Measurements from ENCODE around the gene ASTN2. TPM values are rescaled to one million over a fixed set of nuclear protein-coding genes. Genes with fewer than 3 reads are reported as not detected.

ASTN2 gene
- polyA plus RNA-seq, 4 donors: 3.0 to 15.2 (median 3.7) TPM

- H3K27me3 ChIP-seq (ENCODE audit: control insufficient read depth in 3 of 3, insufficient read depth in 3 of 3, low read length in 3 of 3): no peaks in the 10 kb centered on the region
- H3K36me3 ChIP-seq (ENCODE audit: control insufficient read depth in 3 of 3, insufficient read depth in 2 of 3, low read depth in 1 of 3, low read length in 3 of 3): no peaks in the 10 kb centered on the region
- FAIRE-seq (no peak), DNase-seq (no peak)
- peaks cover 0 to 6% (median 0%) of the 10 kb centered on the region in 3 donors for H3K4me1 ChIP-seq (ENCODE audit: control insufficient read depth in 3 of 3, insufficient read depth in 2 of 3, low read depth in 1 of 3, low read length in 2 of 3)
- 31 to 58% (median 31%) methylated on average over 1 of the region's 1 CpG for WGBS, 3 donors
- H3K4me3 ChIP-seq (ENCODE audit: low read depth in 1 of 3, low read length in 3 of 3): no peak overlapping the region
- no peaks in the 10 kb centered on the region for H3K9me3 ChIP-seq (ENCODE audit: control insufficient read depth in 2 of 2, insufficient read depth in 1 of 2, low read depth in 1 of 2, low read length in 1 of 2)
- H3K27ac ChIP-seq (ENCODE audit: low read depth in 1 of 3, low read length in 2 of 3): no peak overlapping the region
Measured at GRCh38 chr9:116496167-116496566, 918.7 kb downstream of the ASTN2 start.

GRCh38 chr9:116495725-116496124, 919.1 kb downstream of the ASTN2 start:
- FAIRE-seq (no peak), DNase-seq (no peak)
- H3K36me3 ChIP-seq (ENCODE audit: control insufficient read depth in 3 of 3, insufficient read depth in 2 of 3, low read depth in 1 of 3, low read length in 3 of 3): no peaks in the 10 kb centered on the region
- 77 to 86% (median 85%) methylated on average over 6 of the region's 6 CpGs for WGBS, 3 donors
- peaks cover 0 to 6% (median 0%) of the 10 kb centered on the region in 3 donors for H3K4me1 ChIP-seq (ENCODE audit: control insufficient read depth in 3 of 3, insufficient read depth in 2 of 3, low read depth in 1 of 3, low read length in 2 of 3)
- no peaks in the 10 kb centered on the region for H3K27me3 ChIP-seq (ENCODE audit: control insufficient read depth in 3 of 3, insufficient read depth in 3 of 3, low read length in 3 of 3)
- H3K27ac ChIP-seq (ENCODE audit: low read depth in 1 of 3, low read length in 2 of 3): no peak overlapping the region
- no peak overlapping the region for H3K4me3 ChIP-seq (ENCODE audit: low read depth in 1 of 3, low read length in 3 of 3)
- no peaks in the 10 kb centered on the region for H3K9me3 ChIP-seq (ENCODE audit: control insufficient read depth in 2 of 2, insufficient read depth in 1 of 2, low read depth in 1 of 2, low read length in 1 of 2)

- no peak for FAIRE-seq
- Histone ChIP-seq H3K9me3 (ENCODE audit: control insufficient read depth in 2 of 2, insufficient read depth in 1 of 2, low read depth in 1 of 2, low read length in 1 of 2) (no peaks in the 10 kb centered on the region), H3K36me3 (ENCODE audit: control insufficient read depth in 3 of 3, insufficient read depth in 2 of 3, low read depth in 1 of 3, low read length in 3 of 3) (no peaks in the 10 kb centered on the region), H3K27me3 (ENCODE audit: control insufficient read depth in 3 of 3, insufficient read depth in 3 of 3, low read length in 3 of 3) (no peaks in the 10 kb centered on the region), H3K4me3 (ENCODE audit: low read depth in 1 of 3, low read length in 3 of 3) (no peak overlapping the region), H3K4me1 (ENCODE audit: control insufficient read depth in 3 of 3, insufficient read depth in 2 of 3, low read depth in 1 of 3, low read length in 2 of 3) (peaks cover 0 to under 1% (median 0%) of the 10 kb centered on the region in 3 donors), H3K27ac (ENCODE audit: low read depth in 1 of 3, low read length in 2 of 3) (no peak overlapping the region)
- peak; percentile 46 to 49 for DNase-seq
- 47 to 66% (median 65%) methylated on average over 5 of the region's 5 CpGs for WGBS, 3 donors
Measured at GRCh38 chr9:116494815-116495634, 919.8 kb downstream of the ASTN2 start.

DNA sequence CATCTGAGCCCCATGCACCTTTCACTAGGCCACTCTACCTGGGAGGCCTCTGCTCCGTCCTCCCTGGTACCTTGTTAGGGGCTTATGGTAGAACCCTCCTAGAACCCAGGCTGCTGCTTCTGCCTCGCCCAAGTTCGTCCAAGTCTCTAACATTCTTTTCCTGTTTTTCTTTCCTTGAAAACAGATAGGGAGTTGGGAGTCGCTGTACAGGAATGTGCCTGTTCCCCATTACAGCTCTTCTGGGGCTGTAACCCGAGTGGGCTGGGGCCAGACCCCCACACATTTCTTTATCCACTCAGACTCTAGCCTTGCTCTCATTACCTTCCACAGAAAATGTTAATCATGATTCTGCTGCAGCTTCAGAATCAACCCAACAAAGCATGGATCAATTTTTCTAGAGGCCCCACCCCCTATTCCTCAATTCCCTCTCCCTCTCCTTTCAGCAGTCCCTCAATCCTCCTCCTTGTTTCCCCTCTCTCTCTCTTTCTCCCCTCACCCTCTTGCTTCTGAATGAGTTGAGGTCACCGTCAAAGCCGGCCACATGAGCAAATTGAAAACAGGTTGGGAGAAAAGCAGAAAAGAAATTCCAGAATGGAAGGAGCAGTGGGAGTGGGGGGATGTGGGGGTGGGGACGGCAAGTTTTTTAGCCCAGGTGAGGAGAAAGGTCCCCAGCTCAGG, 921.5 kb downstream of the ASTN2 start:
- Histone ChIP-seq H3K4me3 (ENCODE audit: low read depth in 1 of 3, low read length in 3 of 3) (no peak overlapping the region), H3K27me3 (ENCODE audit: control insufficient read depth in 3 of 3, insufficient read depth in 3 of 3, low read length in 3 of 3) (no peaks in the 10 kb centered on the region), H3K36me3 (ENCODE audit: control insufficient read depth in 3 of 3, insufficient read depth in 2 of 3, low read depth in 1 of 3, low read length in 3 of 3) (no peaks in the 10 kb centered on the region), H3K4me1 (ENCODE audit: control insufficient read depth in 3 of 3, insufficient read depth in 2 of 3, low read depth in 1 of 3, low read length in 2 of 3) (no peaks in the 10 kb centered on the region), H3K27ac (ENCODE audit: low read depth in 1 of 3, low read length in 2 of 3) (no peak overlapping the region), H3K9me3 (ENCODE audit: control insufficient read depth in 2 of 2, insufficient read depth in 1 of 2, low read depth in 1 of 2, low read length in 1 of 2) (no peaks in the 10 kb centered on the region)
- 78 to 86% (median 81%) methylated on average over 8 of the region's 8 CpGs for WGBS, 3 donors
- DNase-seq (no peak), FAIRE-seq (no peak)

GRCh38 chr9:116491659-116492058, 923.2 kb downstream of the ASTN2 start:
- Histone ChIP-seq H3K4me1 (ENCODE audit: control insufficient read depth in 3 of 3, insufficient read depth in 2 of 3, low read depth in 1 of 3, low read length in 2 of 3) (no peaks in the 10 kb centered on the region), H3K36me3 (ENCODE audit: control insufficient read depth in 3 of 3, insufficient read depth in 2 of 3, low read depth in 1 of 3, low read length in 3 of 3) (no peaks in the 10 kb centered on the region), H3K9me3 (ENCODE audit: control insufficient read depth in 2 of 2, insufficient read depth in 1 of 2, low read depth in 1 of 2, low read length in 1 of 2) (no peaks in the 10 kb centered on the region), H3K4me3 (ENCODE audit: low read depth in 1 of 3, low read length in 3 of 3) (no peak overlapping the region), H3K27me3 (ENCODE audit: control insufficient read depth in 3 of 3, insufficient read depth in 3 of 3, low read length in 3 of 3) (no peaks in the 10 kb centered on the region), H3K27ac (ENCODE audit: low read depth in 1 of 3, low read length in 2 of 3) (no peak overlapping the region)
- DNase-seq (no peak), FAIRE-seq (no peak)

GRCh38 chr9:116491219-116491618, 923.6 kb downstream of the ASTN2 start:
- no peak for DNase-seq
- WGBS, 3 donors: 26 to 62% (median 62%) methylated on average over 1 of the region's 1 CpG
- no peaks in the 10 kb centered on the region for H3K4me1 ChIP-seq (ENCODE audit: control insufficient read depth in 3 of 3, insufficient read depth in 2 of 3, low read depth in 1 of 3, low read length in 2 of 3)

GRCh38 chr9:116490321-116490720, 924.5 kb downstream of the ASTN2 start:
- H3K27me3 ChIP-seq (ENCODE audit: control insufficient read depth in 3 of 3, insufficient read depth in 3 of 3, low read length in 3 of 3): no peaks in the 10 kb centered on the region
- no peak overlapping the region for H3K27ac ChIP-seq (ENCODE audit: low read depth in 1 of 3, low read length in 2 of 3)
- no peaks in the 10 kb centered on the region for H3K36me3 ChIP-seq (ENCODE audit: control insufficient read depth in 3 of 3, insufficient read depth in 2 of 3, low read depth in 1 of 3, low read length in 3 of 3)
- no peak for DNase-seq
- H3K9me3 ChIP-seq (ENCODE audit: control insufficient read depth in 2 of 2, insufficient read depth in 1 of 2, low read depth in 1 of 2, low read length in 1 of 2): no peaks in the 10 kb centered on the region
- 84 to 100% (median 95%) methylated on average over 1 of the region's 1 CpG for WGBS, 3 donors
- H3K4me3 ChIP-seq (ENCODE audit: low read depth in 1 of 3, low read length in 3 of 3): no peak overlapping the region
- no peaks in the 10 kb centered on the region for H3K4me1 ChIP-seq (ENCODE audit: control insufficient read depth in 3 of 3, insufficient read depth in 2 of 3, low read depth in 1 of 3, low read length in 2 of 3)
- FAIRE-seq: no peak

More at GRCh38 chr9:116491219-116491618, 923.6 kb downstream of the ASTN2 start:
- no peaks in the 10 kb centered on the region for H3K9me3 ChIP-seq (ENCODE audit: control insufficient read depth in 2 of 2, insufficient read depth in 1 of 2, low read depth in 1 of 2, low read length in 1 of 2)
- no peak overlapping the region for H3K4me3 ChIP-seq (ENCODE audit: low read depth in 1 of 3, low read length in 3 of 3)
- H3K27ac ChIP-seq (ENCODE audit: low read depth in 1 of 3, low read length in 2 of 3): no peak overlapping the region
- FAIRE-seq: no peak
- no peaks in the 10 kb centered on the region for H3K27me3 ChIP-seq (ENCODE audit: control insufficient read depth in 3 of 3, insufficient read depth in 3 of 3, low read length in 3 of 3)
- no peaks in the 10 kb centered on the region for H3K36me3 ChIP-seq (ENCODE audit: control insufficient read depth in 3 of 3, insufficient read depth in 2 of 3, low read depth in 1 of 3, low read length in 3 of 3)

GRCh38 chr9:116488373-116488772, 926.5 kb downstream of the ASTN2 start:
- H3K4me3 ChIP-seq (ENCODE audit: low read depth in 1 of 3, low read length in 3 of 3): no peak overlapping the region
- H3K27ac ChIP-seq (ENCODE audit: low read depth in 1 of 3, low read length in 2 of 3): no peak overlapping the region
- H3K4me1 ChIP-seq (ENCODE audit: control insufficient read depth in 3 of 3, insufficient read depth in 2 of 3, low read depth in 1 of 3, low read length in 2 of 3): no peaks in the 10 kb centered on the region
- 97 to 98% (median 98%) methylated on average over 1 of the region's 1 CpG for WGBS, 3 donors
- FAIRE-seq (peak; percentile 62), DNase-seq (no peak)
- no peaks in the 10 kb centered on the region for H3K36me3 ChIP-seq (ENCODE audit: control insufficient read depth in 3 of 3, insufficient read depth in 2 of 3, low read depth in 1 of 3, low read length in 3 of 3)
- H3K27me3 ChIP-seq (ENCODE audit: control insufficient read depth in 3 of 3, insufficient read depth in 3 of 3, low read length in 3 of 3): no peaks in the 10 kb centered on the region
- no peaks in the 10 kb centered on the region for H3K9me3 ChIP-seq (ENCODE audit: control insufficient read depth in 2 of 2, insufficient read depth in 1 of 2, low read depth in 1 of 2, low read length in 1 of 2)
